Gastrocnemius medialis (tissue), 4 donors: ENCODE measurements around the gene COL27A1. TPM values are rescaled to one million over a fixed set of nuclear protein-coding genes. Genes with fewer than 3 reads are reported as not detected.

ENCODE experiments used
- ATAC-seq, 2 donors: fragments of 150-250 bp; one replicate each; pipeline ENCODE4 v1.9.1; 2016
- DNase-seq, 2 donors: peaks; one replicate each; pipeline ENCODE4 v3.0.0-alpha.2; 2019
- H3K27ac ChIP-seq, 4 donors: fragments of 200-600 bp; sonication (generic); 1 replicate in 1 of 4; 2 replicates in 3 of 4; pipeline ENCODE4 v1.5.1; 2016 to 2018; ENCODE audit warnings: mild to moderate bottlenecking in 2 of 4, moderate library complexity in 1 of 4
- H3K27me3 ChIP-seq, 3 donors: fragments of 200-600 bp; sonication (generic) in 2 of 3; 1 replicate in 1 of 3; 2 replicates in 2 of 3; pipeline versions ENCODE4 v1.5.1 to v1.6.0; 2016 to 2019; ENCODE audit warnings: mild to moderate bottlenecking in 1 of 3, moderate library complexity in 1 of 3
- H3K36me3 ChIP-seq, 2 donors: fragments of 200-600 bp; sonication (generic) in 1 of 2; one replicate each; pipeline ENCODE4 v1.5.1; 2017 to 2018
- H3K4me1 ChIP-seq, 2 donors: fragments of 200-600 bp; sonication (generic) in 1 of 2; one replicate each; pipeline ENCODE4 v1.5.1; 2016 to 2017; ENCODE audit warnings: mild to moderate bottlenecking in 2 of 2
- H3K4me3 ChIP-seq, 4 donors: fragments of 200-600 bp; sonication (generic) in 3 of 4; 1 replicate in 1 of 4; 2 replicates in 3 of 4; pipeline ENCODE4 v1.5.1; 2016 to 2019; ENCODE audit warnings: mild to moderate bottlenecking in 2 of 4
- H3K9me3 ChIP-seq, 3 donors: fragments of 200-600 bp; sonication (generic) in 2 of 3; 1 replicate in 1 of 3; 2 replicates in 2 of 3; pipeline ENCODE4 v1.5.1; 2016 to 2019
- CTCF ChIP-seq, 5 experiments: fragments of 450-650 bp in 3 of 5; fragments of 200-600 bp in 2 of 5; sonication (generic) in 2 of 5; IDR thresholded peaks in 4 of 5; conservative IDR thresholded peaks in 1 of 5; 1 replicate in 4 of 5; 2 replicates in 1 of 5; pipeline ENCODE4 v1.5.1; 2016 to 2019; ENCODE audit warnings: antibody characterized with exemption in 5 of 5, mild to moderate bottlenecking in 3 of 5, moderate library complexity in 3 of 5
- POLR2A ChIP-seq, 2 donors: fragments of 450-650 bp; IDR thresholded peaks; one replicate each; pipeline ENCODE4 v1.6.1; 2017; ENCODE audit warnings: antibody characterized with exemption in 2 of 2, mild to moderate bottlenecking in 2 of 2, moderate library complexity in 2 of 2
- in situ Hi-C, 4 donors: fragments of 200-750 bp; cut with MboI; loops; one replicate each; pipeline versions ENCODE4 v1.15.0 to v1.8.0; 2017; ENCODE audit warnings: low sequenced_read_pairs in 4 of 4
- intact Hi-C: fragments of 100-400 bp; cut with DNase I; formaldehyde crosslinking; loops from one replicate; pipeline ENCODE4 v1.15.1; 2023; ENCODE audit warnings: low total_unique reads
- total RNA-seq, 4 donors: library from RNA; depleted of rRNA; stranded (reverse); fragments of >200 nt; gene quantifications; one replicate each; pipeline versions ENCODE4 v1.1.0 to v1.2.3, GENCODE V29; 2016

The COL27A1 gene
- total RNA-seq, 4 donors from 2014 or later = 0.42 to 1.4 (median 0.95) TPM

- no peak for ATAC-seq
- intact Hi-C loops (no loop called here), in situ Hi-C loops (no loop called here)
- TF ChIP-seq POLR2A (IDR thresholded peaks at IDR 0.05) = no peak
- no peak for TF ChIP-seq CTCF (IDR thresholded peaks at IDR 0.05 in 4 of 5, conservative IDR thresholded peaks at IDR 0.05 in 1 of 5)
- no peak for DNase-seq
- Histone ChIP-seq H3K4me1 (peaks cover 25 to 27% of the 10 kb centered on the region in 2 donors), H3K9me3 (no peaks in the 10 kb centered on the region), H3K36me3 (no peaks in the 10 kb centered on the region), H3K27ac (peak overlapping the region in 2 of 4 donors; percentile 18 to 62), H3K4me3 (no peak overlapping the region), H3K27me3 (no peaks in the 10 kb centered on the region)
These were observed 13.6 kb upstream of the COL27A1 start for GRCh38 chr9:114141553-114142402.

DNA sequence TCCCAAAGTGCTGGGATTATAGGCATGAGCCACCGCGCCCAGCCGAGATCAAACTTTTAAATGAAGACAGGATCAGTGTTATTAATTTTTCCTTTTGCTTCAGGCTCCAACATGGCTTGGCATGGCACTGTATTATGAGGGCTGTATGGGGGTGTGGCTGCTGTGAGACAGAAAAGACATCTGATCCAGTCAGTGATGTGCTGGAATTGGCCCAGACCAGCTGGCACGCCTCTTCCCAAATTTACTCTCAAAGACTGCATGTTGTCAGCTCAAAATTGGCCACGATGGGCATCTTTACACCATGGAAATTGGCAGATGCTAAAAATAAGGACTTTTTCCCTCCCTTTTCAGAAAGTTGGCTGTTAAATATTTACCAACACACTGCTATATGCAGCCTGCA, 12.1 kb upstream of the COL27A1 start:
- intact Hi-C loops = no loop called here
- Histone ChIP-seq H3K27ac (no peak overlapping the region), H3K4me3 (no peak overlapping the region), H3K9me3 (no peaks in the 10 kb centered on the region), H3K36me3 (no peaks in the 10 kb centered on the region), H3K27me3 (no peaks in the 10 kb centered on the region), H3K4me1 (peaks cover 25 to 27% of the 10 kb centered on the region in 2 donors)
- TF ChIP-seq POLR2A (IDR thresholded peaks at IDR 0.05) = no peak
- TF ChIP-seq CTCF (IDR thresholded peaks at IDR 0.05 in 4 of 5, conservative IDR thresholded peaks at IDR 0.05 in 1 of 5) = no peak
- DNase-seq = no peak
- ATAC-seq = no peak
- in situ Hi-C loops = no loop called here

GRCh38 chr9:114146735-114147134, 8.6 kb upstream of the COL27A1 start:
- ATAC-seq = no peak
- Histone ChIP-seq H3K9me3 (no peaks in the 10 kb centered on the region), H3K4me3 (no peak overlapping the region), H3K27me3 (no peaks in the 10 kb centered on the region), H3K27ac (no peak overlapping the region), H3K36me3 (no peaks in the 10 kb centered on the region), H3K4me1 (peaks cover 7 to 8% of the 10 kb centered on the region in 2 donors)
- DNase-seq = no peak
- no peak for TF ChIP-seq POLR2A (IDR thresholded peaks at IDR 0.05)
- no peak for TF ChIP-seq CTCF (IDR thresholded peaks at IDR 0.05 in 4 of 5, conservative IDR thresholded peaks at IDR 0.05 in 1 of 5)
- in situ Hi-C loops (no loop called here), intact Hi-C loops (no loop called here)

- no peaks in the 10 kb centered on the region for H3K9me3 ChIP-seq
- H3K4me1 ChIP-seq = peaks cover 0 to 6% of the 10 kb centered on the region in 2 donors
- ATAC-seq = no peak
- no peak for DNase-seq
- H3K36me3 ChIP-seq = no peaks in the 10 kb centered on the region
- intact Hi-C loops (no loop called here), in situ Hi-C loops (no loop called here)
- no peak overlapping the region for H3K4me3 ChIP-seq
- no peak overlapping the region for H3K27ac ChIP-seq
- TF ChIP-seq CTCF (IDR thresholded peaks at IDR 0.05 in 4 of 5, conservative IDR thresholded peaks at IDR 0.05 in 1 of 5) (no peak), POLR2A (IDR thresholded peaks at IDR 0.05) (no peak)
- peaks cover 7 to 8% (median 8%) of the 10 kb centered on the region in 3 donors for H3K27me3 ChIP-seq
These were observed 6.2 kb upstream of the COL27A1 start for GRCh38 chr9:114149181-114149580.
